ENCODE measurements around the gene PERM1.

GRCh38 chr1:944341-945325 is 37.3 kb downstream of the PERM1 start:
- TF ChIP-seq GATA3 (IDR thresholded peaks at IDR 0.05; ENCODE audit: low read depth, low read length), result no peak
- TF ChIP-seq GATA2 (IDR thresholded peaks at IDR 0.05; ENCODE audit: low read depth, low read length), result peak; percentile 72

All from SH-SY5Y (cell line).